DND-41 (cell line): ENCODE measurements around the gene VPS35L.

Experiments used
- ATAC-seq: fragments of 200-7000 bp; cut with Tn5 transposase; 3 replicates; pipeline ENCODE4 v1.9.1; 2021; ENCODE audit warnings: low read depth; ENCODE audit not compliant: insufficient read depth
- DNase-seq: peaks from one replicate; pipeline ENCODE4 v3.0.0-alpha.2; 2020
- H2AFZ ChIP-seq: 2 replicates; pipeline ENCODE4 v1.6.0; 2012; ENCODE audit warnings: low read depth, low read length
- H3K27ac ChIP-seq: 2 replicates; pipeline ENCODE4 v1.5.1; 2012; ENCODE audit warnings: low read length, inconsistent platforms
- H3K27me3 ChIP-seq: fragments of 200-600 bp; sonication (generic); 2 replicates; pipeline ENCODE4 v1.6.0; 2012; ENCODE audit warnings: low read length, mild to moderate bottlenecking, inconsistent platforms; ENCODE audit not compliant: insufficient read depth, poor library complexity
- H3K36me3 ChIP-seq: 2 replicates; pipeline ENCODE4 v1.5.1; 2012; ENCODE audit warnings: low read length, inconsistent platforms; ENCODE audit not compliant: insufficient read depth
- H3K4me1 ChIP-seq: 2 replicates; pipeline ENCODE4 v1.5.1; 2012; ENCODE audit warnings: mild to moderate bottlenecking, low read length; ENCODE audit not compliant: insufficient read depth
- H3K4me2 ChIP-seq: 2 replicates; pipeline ENCODE4 v1.6.0; 2012; ENCODE audit warnings: mild to moderate bottlenecking, moderate library complexity, low read length, inconsistent platforms; ENCODE audit not compliant: insufficient read depth
- H3K4me3 ChIP-seq, 2 experiments: fragments of 200-600 bp in 1 of 2; shearing (Covaris generic) in 1 of 2; 2 replicates each; pipeline ENCODE4 v1.5.1; 2012 to 2016; ENCODE audit warnings: inconsistent platforms in 2 of 2, low read length in 2 of 2, mild to moderate bottlenecking in 2 of 2, low read depth in 1 of 2, moderate library complexity in 1 of 2
- H3K79me2 ChIP-seq: 2 replicates; pipeline ENCODE4 v1.6.0; 2012; ENCODE audit warnings: low read length, inconsistent platforms; ENCODE audit not compliant: insufficient read depth
- H3K9ac ChIP-seq: 2 replicates; pipeline ENCODE4 v1.6.0; 2012; ENCODE audit warnings: low read depth, mild to moderate bottlenecking, inconsistent platforms, low read length, moderate library complexity
- H3K9me3 ChIP-seq: 2 replicates; pipeline ENCODE4 v1.5.1; 2012; ENCODE audit warnings: low read length, moderate library complexity, mild to moderate bottlenecking, inconsistent platforms; ENCODE audit not compliant: insufficient read depth, severe bottlenecking
- H4K20me1 ChIP-seq: 2 replicates; pipeline ENCODE4 v1.6.0; 2012; ENCODE audit warnings: low read length; ENCODE audit not compliant: insufficient read depth
- CTCF ChIP-seq: IDR thresholded peaks from 2 replicates; pipeline ENCODE4 v1.5.1; 2012; ENCODE audit warnings: borderline replicate concordance, low read length, moderate library complexity, mild to moderate bottlenecking; ENCODE audit not compliant: poor library complexity, severe bottlenecking; ENCODE audit errors: extremely low read depth
- EZH2 ChIP-seq: IDR thresholded peaks from 3 replicates; pipeline ENCODE4 v1.6.1; 2012; ENCODE audit warnings: borderline replicate concordance, low read depth, mild to moderate bottlenecking, moderate library complexity, low read length, inconsistent platforms; ENCODE audit not compliant: severe bottlenecking

The VPS35L gene

DNA sequence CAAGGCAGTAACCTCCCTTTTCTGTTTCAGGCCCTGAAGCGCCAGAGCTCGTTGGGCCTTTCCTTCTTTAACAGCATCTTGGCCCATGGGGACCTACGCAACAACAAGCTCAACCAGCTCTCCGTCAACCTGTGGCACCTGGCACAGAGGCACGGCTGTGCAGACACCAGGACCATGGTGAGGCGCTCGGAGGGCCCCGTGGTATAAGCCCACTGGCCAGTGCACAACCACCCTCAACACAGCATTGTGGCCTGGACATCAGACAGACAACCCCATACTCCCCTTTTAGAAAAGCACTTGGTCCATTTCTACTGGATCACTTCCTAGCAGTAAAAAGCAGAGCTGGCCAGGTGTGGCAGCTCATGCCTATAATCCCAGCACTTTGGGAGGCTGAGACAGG, 144.0 kb downstream of the VPS35L start:
- Histone ChIP-seq H3K27ac (no peak overlapping the region), H3K4me2 (no peak overlapping the region), H3K27me3 (no peaks in the 10 kb centered on the region), H3K79me2 (peaks cover 7% of the 10 kb centered on the region; the same call in 1 of the 2 replicates), H3K9me3 (no peaks in the 10 kb centered on the region), H4K20me1 (peaks cover 56% of the 10 kb centered on the region), H3K4me3 (no peak overlapping the region), H3K4me1 (peaks cover 25% of the 10 kb centered on the region), H2AFZ (no peak overlapping the region), H3K9ac (no peak overlapping the region), H3K36me3 (peaks cover 70% of the 10 kb centered on the region)
- TF ChIP-seq CTCF (no peak), EZH2 (no peak)
- ATAC-seq (no peak), DNase-seq (no peak)

GRCh38 chr16:19700319-19700781, 144.8 kb downstream of the VPS35L start:
- Histone ChIP-seq H3K9ac (no peak overlapping the region), H3K4me2 (no peak overlapping the region), H3K27ac (no peak overlapping the region), H2AFZ (no peak overlapping the region), H3K27me3 (no peaks in the 10 kb centered on the region), H3K36me3 (peaks cover 77% of the 10 kb centered on the region), H3K4me1 (peaks cover 25% of the 10 kb centered on the region), H3K79me2 (peaks cover 7% of the 10 kb centered on the region; the same call in 1 of the 2 replicates), H4K20me1 (peaks cover 65% of the 10 kb centered on the region), H3K9me3 (no peaks in the 10 kb centered on the region), H3K4me3 (no peak overlapping the region)
- TF ChIP-seq EZH2, result no peak
- TF ChIP-seq CTCF, result no peak
- DNase-seq (no peak), ATAC-seq (no peak)

GRCh38 chr16:19701091-19701490, 145.6 kb downstream of the VPS35L start:
- H3K9me3 ChIP-seq, result no peaks in the 10 kb centered on the region
- H3K36me3 ChIP-seq, result peaks cover 84% of the 10 kb centered on the region

More at GRCh38 chr16:19701091-19701490, 145.6 kb downstream of the VPS35L start:
- Histone ChIP-seq H2AFZ (no peak overlapping the region), H3K27ac (no peak overlapping the region), H3K9ac (no peak overlapping the region), H3K4me1 (peaks cover 21% of the 10 kb centered on the region), H3K4me3 (no peak overlapping the region), H3K27me3 (no peaks in the 10 kb centered on the region), H4K20me1 (peaks cover 70% of the 10 kb centered on the region), H3K79me2 (peaks cover 7% of the 10 kb centered on the region; the same call in 1 of the 2 replicates), H3K4me2 (no peak overlapping the region)
- ATAC-seq (no peak), DNase-seq (no peak)
- TF ChIP-seq EZH2 (no peak), CTCF (no peak)
